C4-2B (cell line): ENCODE measurements around the gene PACS2.
"Not testable (repeated sequence)": the region's sequence is repeated elsewhere in the genome, so short reads cannot be mapped to it uniquely, and the experiment has no call there.

ENCODE experiments used
- H3K27ac ChIP-seq: fragments of 450-650 bp; 2 replicates; pipeline ENCODE4 v1.5.1; 2017
- ZFX ChIP-seq: fragments of 450-650 bp; IDR thresholded peaks from 2 replicates; pipeline ENCODE4 v1.6.1; 2017
- TF ChIP-seq, protein P1 (sequence below): fragments of 450-650 bp; conservative IDR thresholded peaks from 2 replicates; pipeline ENCODE4 v1.5.1; 2017; ENCODE audit warnings: mild to moderate bottlenecking

PACS2 gene

DNA sequence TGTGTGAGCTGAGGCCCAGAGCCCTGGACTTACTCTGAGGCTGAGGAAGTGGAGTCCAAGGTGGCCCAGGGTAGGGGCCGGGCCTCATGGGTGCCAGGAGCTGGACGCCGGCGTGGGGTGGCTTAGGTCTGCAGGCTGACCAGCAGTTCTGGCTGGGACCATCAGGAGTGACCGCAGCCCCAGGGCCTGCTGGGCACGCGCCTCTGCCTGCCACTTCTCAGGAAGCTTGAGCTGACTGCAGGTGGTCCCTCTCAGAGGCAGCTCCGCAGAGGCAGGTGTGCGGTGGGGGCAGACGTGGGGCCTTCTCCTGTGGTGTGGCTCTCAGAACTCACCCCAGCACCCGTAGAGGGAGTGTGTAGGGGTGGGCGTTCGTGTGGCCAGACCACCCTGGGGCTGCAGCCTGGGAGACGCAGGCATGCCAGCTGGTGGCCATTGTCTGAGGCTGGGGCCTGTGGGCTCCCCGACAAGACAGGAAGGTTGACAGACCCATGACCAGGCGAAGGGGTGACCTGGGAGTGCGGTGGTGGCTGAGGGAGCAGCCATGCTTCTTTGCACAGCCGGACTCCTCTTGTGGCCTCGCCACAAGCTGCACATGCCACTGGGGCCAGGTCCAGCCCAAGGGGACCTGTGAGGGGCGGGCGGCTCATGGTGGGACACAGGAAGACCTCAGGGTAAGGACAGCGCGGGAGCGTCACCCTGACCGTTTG is 43.7 kb downstream of the PACS2 start:
- H3K27ac ChIP-seq = no peak overlapping the region
- TF ChIP-seq, protein P1, sequence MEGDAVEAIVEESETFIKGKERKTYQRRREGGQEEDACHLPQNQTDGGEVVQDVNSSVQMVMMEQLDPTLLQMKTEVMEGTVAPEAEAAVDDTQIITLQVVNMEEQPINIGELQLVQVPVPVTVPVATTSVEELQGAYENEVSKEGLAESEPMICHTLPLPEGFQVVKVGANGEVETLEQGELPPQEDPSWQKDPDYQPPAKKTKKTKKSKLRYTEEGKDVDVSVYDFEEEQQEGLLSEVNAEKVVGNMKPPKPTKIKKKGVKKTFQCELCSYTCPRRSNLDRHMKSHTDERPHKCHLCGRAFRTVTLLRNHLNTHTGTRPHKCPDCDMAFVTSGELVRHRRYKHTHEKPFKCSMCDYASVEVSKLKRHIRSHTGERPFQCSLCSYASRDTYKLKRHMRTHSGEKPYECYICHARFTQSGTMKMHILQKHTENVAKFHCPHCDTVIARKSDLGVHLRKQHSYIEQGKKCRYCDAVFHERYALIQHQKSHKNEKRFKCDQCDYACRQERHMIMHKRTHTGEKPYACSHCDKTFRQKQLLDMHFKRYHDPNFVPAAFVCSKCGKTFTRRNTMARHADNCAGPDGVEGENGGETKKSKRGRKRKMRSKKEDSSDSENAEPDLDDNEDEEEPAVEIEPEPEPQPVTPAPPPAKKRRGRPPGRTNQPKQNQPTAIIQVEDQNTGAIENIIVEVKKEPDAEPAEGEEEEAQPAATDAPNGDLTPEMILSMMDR = no peak
- no peak for TF ChIP-seq ZFX

DNA sequence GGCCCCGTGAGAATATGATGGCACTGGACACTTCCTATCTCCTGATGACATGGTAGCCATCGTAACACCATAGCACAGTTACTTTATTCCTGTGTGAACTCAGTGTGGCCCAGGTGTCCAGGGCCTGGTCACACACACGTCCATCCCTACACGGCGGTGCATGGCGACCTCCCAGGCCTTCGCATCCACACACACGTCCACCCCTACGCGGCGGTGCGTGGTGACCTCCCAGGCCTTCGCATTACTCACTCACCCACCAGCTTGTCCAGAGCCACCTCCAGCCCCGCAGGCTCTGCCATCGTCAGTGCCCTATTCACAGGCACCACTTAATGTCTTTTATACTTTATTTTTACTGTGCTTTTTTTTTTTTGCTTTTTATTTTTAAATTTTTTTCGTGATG is 44.4 kb downstream of the PACS2 start:
- TF ChIP-seq ZFX = no peak
- TF ChIP-seq, protein P1 = no peak

DNA sequence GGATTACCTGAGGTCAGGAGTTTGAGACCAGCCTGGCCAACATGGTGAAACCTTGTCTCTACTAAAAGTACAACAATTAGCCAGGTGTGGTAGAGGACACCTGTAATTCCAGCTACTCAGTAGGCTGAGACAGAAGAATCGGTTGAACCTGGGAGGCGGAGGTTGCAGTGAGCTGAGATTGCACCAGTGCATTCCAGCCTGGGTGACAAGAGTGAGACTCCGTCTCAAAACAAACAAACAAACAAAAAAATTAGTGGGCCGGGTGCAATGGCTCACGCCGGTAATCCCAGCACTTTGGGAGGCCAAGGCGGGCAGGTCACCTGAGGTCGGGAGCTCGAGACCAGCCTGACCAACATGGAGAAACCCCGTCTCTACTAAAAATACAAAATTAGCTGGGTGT is 46.9 kb downstream of the PACS2 start:
- H3K27ac ChIP-seq = not testable (repeated sequence)

More for the DNA sequence above, 44.4 kb downstream of the PACS2 start:
- no peak overlapping the region for H3K27ac ChIP-seq

DNA sequence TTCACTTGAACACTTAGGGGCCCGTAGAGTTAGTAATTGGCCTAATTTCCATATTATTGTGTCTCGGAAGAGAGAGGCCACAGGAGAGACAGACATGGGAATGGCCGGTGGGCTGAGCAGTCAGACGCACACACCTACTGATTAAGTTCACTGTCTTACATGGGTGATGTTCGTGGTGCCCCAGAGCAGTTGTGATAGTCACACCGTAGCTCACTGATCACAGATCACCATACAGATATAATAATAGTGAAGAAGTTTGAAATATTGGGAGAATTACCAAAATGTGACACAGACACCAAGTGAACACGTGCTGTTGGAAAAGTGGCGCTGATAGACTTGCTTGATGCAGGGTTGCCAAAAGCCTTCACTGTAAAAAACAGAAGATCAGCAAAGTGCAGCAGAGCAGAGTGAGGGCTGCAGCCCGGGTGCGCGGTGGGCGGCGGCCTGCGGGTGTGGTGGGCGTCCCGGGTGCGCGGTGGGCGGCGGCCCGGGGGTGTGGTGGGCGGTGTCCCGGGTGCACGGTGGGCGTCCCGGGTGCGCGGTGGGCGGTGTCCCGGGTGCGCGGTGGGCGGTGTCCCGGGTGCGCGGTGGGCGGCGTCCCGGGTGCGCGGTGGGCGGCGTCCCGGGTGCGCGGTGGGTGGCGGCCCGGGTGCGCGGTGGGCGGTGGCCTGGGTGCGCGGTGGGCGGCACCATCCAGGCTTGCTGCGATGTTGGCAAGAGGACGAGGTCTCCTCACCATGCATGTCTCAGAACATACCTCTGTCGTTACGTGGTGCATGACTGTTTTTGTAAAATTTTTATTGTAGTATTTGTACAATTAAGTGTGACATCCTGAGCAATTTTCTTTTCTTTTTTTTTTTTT is 49.5 kb downstream of the PACS2 start:
- no peak overlapping the region for H3K27ac ChIP-seq

DNA sequence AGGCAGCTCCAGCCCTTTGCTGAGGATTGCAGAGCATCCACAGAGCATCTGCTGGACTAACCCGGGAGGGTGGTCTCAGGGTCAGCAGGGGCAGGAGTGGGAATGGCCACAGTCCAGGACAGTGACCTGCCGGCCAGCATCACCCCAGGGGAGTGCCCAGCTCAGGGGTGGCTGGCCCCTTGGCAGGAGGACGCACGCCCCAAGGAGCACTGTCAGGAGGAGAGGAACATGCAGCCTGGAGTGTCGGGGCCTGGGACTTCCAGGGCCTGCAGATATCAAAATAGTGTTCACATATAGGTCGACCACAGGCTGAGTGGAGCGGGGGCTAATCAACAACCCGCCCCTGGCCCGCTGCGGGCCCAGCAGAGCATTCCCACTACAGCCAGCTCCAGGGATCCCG is 50.6 kb downstream of the PACS2 start:
- H3K27ac ChIP-seq = no peak overlapping the region
- no peak for TF ChIP-seq ZFX
- TF ChIP-seq, protein P1 = no peak

More for the DNA sequence above, 49.5 kb downstream of the PACS2 start:
- TF ChIP-seq, protein P1 = no peak
- TF ChIP-seq ZFX = no peak

DNA sequence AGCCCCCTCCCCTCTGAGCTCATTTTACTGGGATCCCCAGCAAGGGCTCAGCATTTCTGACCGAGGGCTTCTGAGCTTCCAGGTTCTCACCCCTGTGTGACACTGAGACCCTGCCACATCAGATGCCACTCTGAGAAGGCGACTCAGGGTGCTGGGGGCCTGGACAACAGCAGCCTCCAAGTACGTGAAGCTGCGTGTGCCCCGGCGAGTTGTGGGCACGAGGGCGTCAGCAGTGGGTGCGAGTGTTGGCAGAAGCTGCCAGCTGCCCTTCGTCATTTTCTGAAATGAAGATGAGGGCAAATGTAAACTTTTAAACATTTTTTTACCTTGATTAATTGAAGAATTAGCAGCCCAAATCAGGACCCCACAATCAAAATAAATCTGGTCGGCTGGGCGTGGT is 51.1 kb downstream of the PACS2 start:
- TF ChIP-seq ZFX = no peak
- TF ChIP-seq, protein P1 = no peak
- no peak overlapping the region for H3K27ac ChIP-seq

DNA sequence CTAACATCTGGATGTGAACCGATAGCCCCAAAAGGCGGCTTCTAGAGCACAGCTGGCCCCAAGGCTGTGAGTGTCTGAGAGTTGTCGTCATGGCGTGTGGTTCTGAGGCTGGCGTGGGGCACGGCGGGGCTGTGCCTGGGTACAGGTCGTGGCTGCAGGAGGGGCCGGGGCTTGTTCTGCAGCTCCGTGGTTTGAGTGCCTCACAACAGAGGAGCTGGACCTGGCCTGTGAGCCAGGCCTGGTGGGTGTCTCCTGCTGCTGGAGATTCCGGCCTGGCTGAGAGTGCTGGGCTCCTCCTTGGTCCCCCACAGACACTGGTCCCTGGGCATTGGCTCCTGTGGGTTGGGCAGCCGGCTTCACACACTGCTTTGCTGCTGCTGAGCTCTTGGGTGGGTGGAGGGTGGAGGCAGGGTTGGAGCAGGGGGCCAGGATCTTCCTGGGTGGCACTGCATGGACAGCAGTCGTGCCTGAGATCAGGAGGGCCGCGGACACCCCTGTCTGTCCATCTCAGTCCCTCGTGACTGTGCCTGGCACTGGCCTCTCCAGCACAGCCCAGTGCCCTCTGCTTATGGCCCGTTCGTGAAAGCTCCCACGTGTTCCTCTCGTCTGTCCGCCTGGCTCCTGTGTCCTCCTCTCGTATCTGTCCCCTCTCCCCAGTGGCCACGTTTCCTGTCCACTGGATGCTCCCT is 52.0 kb downstream of the PACS2 start:
- H3K27ac ChIP-seq = no peak overlapping the region
- TF ChIP-seq, protein P1 = no peak
- TF ChIP-seq ZFX = no peak
